ENCODE data around the gene HIPK3. TPM values are rescaled to one million over a fixed set of nuclear protein-coding genes. Genes with fewer than 3 reads are reported as not detected.

The HIPK3 gene
- total and polyA plus RNA-seq, 10 of the 15 experiments (the other 5 are each of a cell fraction or from before 2014, with no cell fraction given), result 3.4 to 26.5 (median 13.6) TPM

DNA sequence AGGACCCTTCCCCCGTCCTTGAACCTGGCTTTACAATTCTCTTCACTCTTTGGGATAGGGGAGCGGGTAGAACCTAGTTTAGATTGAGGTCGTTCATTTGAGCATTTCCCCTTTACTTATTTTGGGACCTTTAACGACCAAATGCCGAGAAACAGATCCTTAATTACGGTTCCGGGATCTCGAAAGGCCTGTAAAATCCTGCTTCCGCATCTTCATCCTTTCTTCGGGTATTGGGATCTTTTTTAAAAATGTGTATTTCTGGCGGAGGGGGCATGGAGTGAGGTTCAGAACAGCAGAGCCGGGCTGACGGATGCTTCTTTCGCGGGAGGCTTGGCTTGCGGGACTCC lies 395 bp upstream of the HIPK3 start (continued):
- 0 out of 2 replicates have a peak, but pooled peaks have one; percentile 16 for TF ChIP-seq RELB (IDR thresholded peaks at IDR 0.05; ENCODE audit: low read depth)

- no TSS peak for BruUV-seq (replicated peaks)
- DNase-seq (ENCODE audit: low read depth, low spot score) (no peak), ATAC-seq (peak; percentile 62), FAIRE-seq (no peak)
- SMC1A ChIA-PET (ENCODE audit: uncharacterized antibody, unreplicated experiment), result interaction anchor here (0.9 to 1.3 kb wide), 2 partner anchors 33 to 64 kb away, joined by 4 to 6 read pairs; no protein-coding TSS in a partner anchor
- RAD21 ChIA-PET (ENCODE audit: unreplicated experiment), result no interaction called here
- peak overlapping the region; percentile 81 for H2AFZ ChIP-seq (ENCODE audit: control insufficient read depth, low read depth, low read length)
- 1% methylated on average over 66 of the region's 83 CpGs for WGBS (ENCODE audit: insufficient coverage, insufficient replicate concordance, low lambda C conversion rate, missing lambda C conversion rate)
- no peaks in the 10 kb centered on the region for H4K20me1 ChIP-seq (ENCODE audit: control insufficient read depth, insufficient read depth)
- intact Hi-C loops (cut with micrococcal nuclease; ENCODE audit: unreplicated experiment), result loop anchor here (2.0 to 10.0 kb wide), 3 partner anchors 71 to 363 kb away; partner anchors contain the start of genes CSTF3 and QSER1
- H3K4me3 ChIP-seq, result peak overlapping the region; percentile 76
- in situ Hi-C loops (cut with MboI), result no loop called here
- H3K79me2 ChIP-seq (ENCODE audit: control insufficient read depth, insufficient read depth, low read length), result peaks cover 57% of the 10 kb centered on the region
- peak overlapping the region; percentile 73 for H3K4me2 ChIP-seq (ENCODE audit: control insufficient read depth, insufficient read depth)
- H3K9ac ChIP-seq (ENCODE audit: control insufficient read depth, insufficient read depth, low read length), result peak overlapping the region; percentile 99
- peaks cover 5% of the 10 kb centered on the region; the same call in 1 of the 2 replicates for H3K4me1 ChIP-seq (ENCODE audit: control insufficient read depth, insufficient read depth, low read length)
- POLR2A ChIA-PET, result no interaction called here
- CTCF ChIA-PET, result interaction anchor here (1.0 kb wide), 1 partner anchor 24 kb away, joined by 3 read pairs; no protein-coding TSS in a partner anchor
- H3K27ac ChIP-seq (ENCODE audit: control insufficient read depth, insufficient read depth), result peak overlapping the region; percentile 98
- H3K27me3 ChIP-seq (replicated peaks in 1 of 2; ENCODE audit: control insufficient read depth in 2 of 2, insufficient read depth in 2 of 2, low read length in 1 of 2), result no peaks in the 10 kb centered on the region
- H3K9me3 ChIP-seq (replicated peaks; ENCODE audit: control insufficient read depth, insufficient read depth, low read length), result no peaks in the 10 kb centered on the region
- no peaks in the 10 kb centered on the region for H3K36me3 ChIP-seq (ENCODE audit: control insufficient read depth in 2 of 2, insufficient read depth in 2 of 2, low read length in 1 of 2)
- TF ChIP-seq POLR2A (IDR thresholded peaks at IDR 0.05; ENCODE audit: low read depth, low read length) (peak; percentile 86), MYB (IDR thresholded peaks at IDR 0.05; ENCODE audit: borderline replicate concordance, low read depth, low read length) (no peak), RUNX3 (IDR thresholded peaks at IDR 0.05; ENCODE audit: low read length) (peak; percentile 14; the same call in 1 of the 2 replicates), RELA (IDR thresholded peaks at IDR 0.05; ENCODE audit: borderline replicate concordance, partially characterized antibody) (no peak), IRF4 (IDR thresholded peaks at IDR 0.05; ENCODE audit: low read depth, low read length) (no peak), MXI1 (IDR thresholded peaks at IDR 0.05; ENCODE audit: low read depth, low read length) (peak; percentile 81), IKZF1 (conservative IDR thresholded peaks at IDR 0.05) (peak; percentile 80), TCF12 (IDR thresholded peaks at IDR 0.05; ENCODE audit: low read depth, low read length) (0 out of 2 replicates have a peak, but pooled peaks have one; percentile 14), ZNF217 (IDR thresholded peaks at IDR 0.05) (no peak), IKZF2 (IDR thresholded peaks at IDR 0.05) (peak; percentile 73 to 79; a peak in 3 of 4 replicates), IRF3 (IDR thresholded peaks at IDR 0.05) (no peak), HDGF (IDR thresholded peaks at IDR 0.05) (0 out of 2 replicates have a peak, but pooled peaks have one; percentile 53)
- TF ChIP-seq, protein P1, sequence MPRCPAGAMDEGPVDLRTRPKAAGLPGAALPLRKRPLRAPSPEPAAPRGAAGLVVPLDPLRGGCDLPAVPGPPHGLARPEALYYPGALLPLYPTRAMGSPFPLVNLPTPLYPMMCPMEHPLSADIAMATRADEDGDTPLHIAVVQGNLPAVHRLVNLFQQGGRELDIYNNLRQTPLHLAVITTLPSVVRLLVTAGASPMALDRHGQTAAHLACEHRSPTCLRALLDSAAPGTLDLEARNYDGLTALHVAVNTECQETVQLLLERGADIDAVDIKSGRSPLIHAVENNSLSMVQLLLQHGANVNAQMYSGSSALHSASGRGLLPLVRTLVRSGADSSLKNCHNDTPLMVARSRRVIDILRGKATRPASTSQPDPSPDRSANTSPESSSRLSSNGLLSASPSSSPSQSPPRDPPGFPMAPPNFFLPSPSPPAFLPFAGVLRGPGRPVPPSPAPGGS (IDR thresholded peaks at IDR 0.05; ENCODE audit: borderline replicate concordance, insufficient read depth, low read depth, low read length, poor library complexity, severe bottlenecking), result peak; percentile 27
- TF ChIP-seq, protein P2, sequence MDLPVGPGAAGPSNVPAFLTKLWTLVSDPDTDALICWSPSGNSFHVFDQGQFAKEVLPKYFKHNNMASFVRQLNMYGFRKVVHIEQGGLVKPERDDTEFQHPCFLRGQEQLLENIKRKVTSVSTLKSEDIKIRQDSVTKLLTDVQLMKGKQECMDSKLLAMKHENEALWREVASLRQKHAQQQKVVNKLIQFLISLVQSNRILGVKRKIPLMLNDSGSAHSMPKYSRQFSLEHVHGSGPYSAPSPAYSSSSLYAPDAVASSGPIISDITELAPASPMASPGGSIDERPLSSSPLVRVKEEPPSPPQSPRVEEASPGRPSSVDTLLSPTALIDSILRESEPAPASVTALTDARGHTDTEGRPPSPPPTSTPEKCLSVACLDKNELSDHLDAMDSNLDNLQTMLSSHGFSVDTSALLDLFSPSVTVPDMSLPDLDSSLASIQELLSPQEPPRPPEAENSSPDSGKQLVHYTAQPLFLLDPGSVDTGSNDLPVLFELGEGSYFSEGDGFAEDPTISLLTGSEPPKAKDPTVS (IDR thresholded peaks at IDR 0.05; ENCODE audit: low read depth, low read length), result no peak
- TF ChIP-seq, protein P3, sequence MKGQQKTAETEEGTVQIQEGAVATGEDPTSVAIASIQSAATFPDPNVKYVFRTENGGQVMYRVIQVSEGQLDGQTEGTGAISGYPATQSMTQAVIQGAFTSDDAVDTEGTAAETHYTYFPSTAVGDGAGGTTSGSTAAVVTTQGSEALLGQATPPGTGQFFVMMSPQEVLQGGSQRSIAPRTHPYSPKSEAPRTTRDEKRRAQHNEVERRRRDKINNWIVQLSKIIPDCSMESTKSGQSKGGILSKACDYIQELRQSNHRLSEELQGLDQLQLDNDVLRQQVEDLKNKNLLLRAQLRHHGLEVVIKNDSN (IDR thresholded peaks at IDR 0.05; ENCODE audit: borderline replicate concordance, extremely low read length, insufficient read depth, low read depth, low read length), result no peak
Measured at GRCh38 chr11:33257897-33258630, 883 bp downstream of the HIPK3 start.
